NCI-H226 (cell line): ENCODE measurements around the gene PRKAR1B.
"Not testable (repeated sequence)": the region's sequence is repeated elsewhere in the genome, so short reads cannot be mapped to it uniquely, and the experiment has no call there.

ENCODE experiments used
- DNase-seq: peaks from one replicate; pipeline ENCODE4 v3.0.0-alpha.2; 2015

The PRKAR1B gene

GRCh38 chr7:569071-569855, 157.8 kb downstream of the PRKAR1B start:
- no peak for DNase-seq

- no peak for DNase-seq
Measured at GRCh38 chr7:568031-568951, 158.8 kb downstream of the PRKAR1B start.

- no peak for DNase-seq
Measured at GRCh38 chr7:567305-567883, 159.7 kb downstream of the PRKAR1B start.

- no peak for DNase-seq
Measured at GRCh38 chr7:566100-566499, 161.0 kb downstream of the PRKAR1B start.

GRCh38 chr7:564176-564865, 162.8 kb downstream of the PRKAR1B start:
- no peak for DNase-seq

- DNase-seq = no peak
Measured at GRCh38 chr7:563629-564170, 163.4 kb downstream of the PRKAR1B start.

GRCh38 chr7:562789-563628, 164.1 kb downstream of the PRKAR1B start:
- no peak for DNase-seq

- no peak for DNase-seq
Measured at GRCh38 chr7:562374-562675, 164.8 kb downstream of the PRKAR1B start.

- no peak for DNase-seq
Measured at GRCh38 chr7:561631-562373, 165.3 kb downstream of the PRKAR1B start.

GRCh38 chr7:560966-561630, 166.0 kb downstream of the PRKAR1B start:
- DNase-seq = no peak

- no peak for DNase-seq
Measured at GRCh38 chr7:559396-559705, 167.7 kb downstream of the PRKAR1B start.

- no peak for DNase-seq
Measured at GRCh38 chr7:557558-557881, 169.6 kb downstream of the PRKAR1B start.

GRCh38 chr7:556837-557557, 170.1 kb downstream of the PRKAR1B start:
- no peak for DNase-seq

- DNase-seq = no peak
Measured at GRCh38 chr7:556291-556826, 170.7 kb downstream of the PRKAR1B start.

- no peak for DNase-seq
Measured at GRCh38 chr7:555551-556160, 171.4 kb downstream of the PRKAR1B start.

GRCh38 chr7:553636-554111, 173.4 kb downstream of the PRKAR1B start:
- no peak for DNase-seq

- DNase-seq = no peak
Measured at GRCh38 chr7:552868-553635, 174.0 kb downstream of the PRKAR1B start.

GRCh38 chr7:552151-552867, 174.8 kb downstream of the PRKAR1B start:
- not testable (repeated sequence) for DNase-seq
